ENCODE measurements around the gene REV1. TPM values are rescaled to one million over a fixed set of nuclear protein-coding genes. Genes with fewer than 3 reads are reported as not detected.

Gene REV1
- total and polyA plus RNA-seq, 9 donors = 25.1 to 37.0 (median 30.4) TPM

GRCh38 chr2:99488539-99489062 is 1.2 kb downstream of the REV1 start:
- peak; percentile 32 for DNase-seq
- Histone ChIP-seq H3K27ac (ENCODE audit: low read length) (peak overlapping the region; percentile 91), H3K36me3 (ENCODE audit: control insufficient read depth, insufficient read depth, low read length) (peaks cover 2% of the 10 kb centered on the region), H3K27me3 (ENCODE audit: control insufficient read depth, insufficient read depth, low read length) (no peaks in the 10 kb centered on the region), H3K4me1 (ENCODE audit: control insufficient read depth, insufficient read depth, low read length) (peaks cover 11% of the 10 kb centered on the region), H3K4me3 (ENCODE audit: low read length) (peak overlapping the region; percentile 88), H3K9me3 (replicated peaks; ENCODE audit: control insufficient read depth, low read depth, low read length) (no peaks in the 10 kb centered on the region)
- 5% methylated on average over 4 of the region's 8 CpGs for WGBS (ENCODE audit: insufficient coverage)

- DNase-seq = no peak
- no CpG with 5 or more reads among the region's 4 CpGs for WGBS (ENCODE audit: insufficient coverage)
- H3K36me3 ChIP-seq (ENCODE audit: control insufficient read depth, insufficient read depth, low read length) = peaks cover 2% of the 10 kb centered on the region
- H3K27ac ChIP-seq (ENCODE audit: low read length) = no peak overlapping the region
- no peak overlapping the region for H3K4me3 ChIP-seq (ENCODE audit: low read length)
- peaks cover 11% of the 10 kb centered on the region for H3K4me1 ChIP-seq (ENCODE audit: control insufficient read depth, insufficient read depth, low read length)
- H3K9me3 ChIP-seq (replicated peaks; ENCODE audit: control insufficient read depth, low read depth, low read length) = no peaks in the 10 kb centered on the region
- H3K27me3 ChIP-seq (ENCODE audit: control insufficient read depth, insufficient read depth, low read length) = no peaks in the 10 kb centered on the region
Observed at GRCh38 chr2:99487906-99488305, 1.9 kb downstream of the REV1 start.

- Histone ChIP-seq H3K4me3 (ENCODE audit: low read length) (no peak overlapping the region), H3K9me3 (replicated peaks; ENCODE audit: control insufficient read depth, low read depth, low read length) (no peaks in the 10 kb centered on the region), H3K27me3 (ENCODE audit: control insufficient read depth, insufficient read depth, low read length) (no peaks in the 10 kb centered on the region), H3K36me3 (ENCODE audit: control insufficient read depth, insufficient read depth, low read length) (peaks cover 2% of the 10 kb centered on the region), H3K4me1 (ENCODE audit: control insufficient read depth, insufficient read depth, low read length) (peaks cover 17% of the 10 kb centered on the region), H3K27ac (ENCODE audit: low read length) (no peak overlapping the region)
- 91% methylated on average over 4 of the region's 4 CpGs for WGBS (ENCODE audit: insufficient coverage)
- DNase-seq = no peak
Observed at GRCh38 chr2:99485824-99486223, 4.0 kb downstream of the REV1 start.

- 0% methylated on average over 1 of the region's 3 CpGs for WGBS (ENCODE audit: insufficient coverage)
- H3K9me3 ChIP-seq (replicated peaks; ENCODE audit: control insufficient read depth, low read depth, low read length) = no peaks in the 10 kb centered on the region
- peaks cover 13% of the 10 kb centered on the region for H3K4me1 ChIP-seq (ENCODE audit: control insufficient read depth, insufficient read depth, low read length)
- no peak overlapping the region for H3K27ac ChIP-seq (ENCODE audit: low read length)
- H3K4me3 ChIP-seq (ENCODE audit: low read length) = no peak overlapping the region
- no peak for DNase-seq
- no peaks in the 10 kb centered on the region for H3K27me3 ChIP-seq (ENCODE audit: control insufficient read depth, insufficient read depth, low read length)
- H3K36me3 ChIP-seq (ENCODE audit: control insufficient read depth, insufficient read depth, low read length) = peaks cover 2% of the 10 kb centered on the region
Observed at GRCh38 chr2:99485411-99485810, 4.4 kb downstream of the REV1 start.

GRCh38 chr2:99484205-99484604 is 5.6 kb downstream of the REV1 start:
- WGBS (ENCODE audit: insufficient coverage) = no CpG with 5 or more reads among the region's 2 CpGs
- no peak for DNase-seq
- H3K9me3 ChIP-seq (replicated peaks; ENCODE audit: control insufficient read depth, low read depth, low read length) = no peaks in the 10 kb centered on the region
- peaks cover 13% of the 10 kb centered on the region for H3K4me1 ChIP-seq (ENCODE audit: control insufficient read depth, insufficient read depth, low read length)
- peaks cover 2% of the 10 kb centered on the region for H3K36me3 ChIP-seq (ENCODE audit: control insufficient read depth, insufficient read depth, low read length)
- H3K27ac ChIP-seq (ENCODE audit: low read length) = no peak overlapping the region
- H3K4me3 ChIP-seq (ENCODE audit: low read length) = no peak overlapping the region
- no peaks in the 10 kb centered on the region for H3K27me3 ChIP-seq (ENCODE audit: control insufficient read depth, insufficient read depth, low read length)

GRCh38 chr2:99481941-99482340 is 7.9 kb downstream of the REV1 start:
- no peaks in the 10 kb centered on the region for H3K27me3 ChIP-seq (ENCODE audit: control insufficient read depth, insufficient read depth, low read length)
- H3K27ac ChIP-seq (ENCODE audit: low read length) = no peak overlapping the region
- peaks cover 9% of the 10 kb centered on the region for H3K4me1 ChIP-seq (ENCODE audit: control insufficient read depth, insufficient read depth, low read length)
- WGBS (ENCODE audit: insufficient coverage) = no CpG with 5 or more reads among the region's 1 CpG
- H3K36me3 ChIP-seq (ENCODE audit: control insufficient read depth, insufficient read depth, low read length) = peaks cover 2% of the 10 kb centered on the region
- DNase-seq = peak; percentile 42
- H3K4me3 ChIP-seq (ENCODE audit: low read length) = no peak overlapping the region
- no peaks in the 10 kb centered on the region for H3K9me3 ChIP-seq (replicated peaks; ENCODE audit: control insufficient read depth, low read depth, low read length)

GRCh38 chr2:99481527-99481926 is 8.3 kb downstream of the REV1 start:
- peaks cover under 1% of the 10 kb centered on the region for H3K36me3 ChIP-seq (ENCODE audit: control insufficient read depth, insufficient read depth, low read length)
- DNase-seq = no peak
- no peaks in the 10 kb centered on the region for H3K9me3 ChIP-seq (replicated peaks; ENCODE audit: control insufficient read depth, low read depth, low read length)
- no CpG with 5 or more reads among the region's 2 CpGs for WGBS (ENCODE audit: insufficient coverage)
- H3K4me3 ChIP-seq (ENCODE audit: low read length) = no peak overlapping the region
- H3K4me1 ChIP-seq (ENCODE audit: control insufficient read depth, insufficient read depth, low read length) = peaks cover 5% of the 10 kb centered on the region
- H3K27ac ChIP-seq (ENCODE audit: low read length) = no peak overlapping the region
- H3K27me3 ChIP-seq (ENCODE audit: control insufficient read depth, insufficient read depth, low read length) = no peaks in the 10 kb centered on the region

GRCh38 chr2:99480390-99480789 is 9.4 kb downstream of the REV1 start:
- H3K27ac ChIP-seq (ENCODE audit: low read length) = no peak overlapping the region
- peaks cover 5% of the 10 kb centered on the region for H3K4me1 ChIP-seq (ENCODE audit: control insufficient read depth, insufficient read depth, low read length)

GRCh38 chr2:99478632-99479031 is 11.2 kb downstream of the REV1 start:
- no peaks in the 10 kb centered on the region for H3K27me3 ChIP-seq (ENCODE audit: control insufficient read depth, insufficient read depth, low read length)
- no peak overlapping the region for H3K4me3 ChIP-seq (ENCODE audit: low read length)
- WGBS (ENCODE audit: insufficient coverage) = 89% methylated on average over 5 of the region's 5 CpGs
- peaks cover 5% of the 10 kb centered on the region for H3K4me1 ChIP-seq (ENCODE audit: control insufficient read depth, insufficient read depth, low read length)
- H3K9me3 ChIP-seq (replicated peaks; ENCODE audit: control insufficient read depth, low read depth, low read length) = no peaks in the 10 kb centered on the region
- H3K36me3 ChIP-seq (ENCODE audit: control insufficient read depth, insufficient read depth, low read length) = no peaks in the 10 kb centered on the region
- no peak overlapping the region for H3K27ac ChIP-seq (ENCODE audit: low read length)
- no peak for DNase-seq

More at GRCh38 chr2:99480390-99480789, 9.4 kb downstream of the REV1 start:
- no peak for DNase-seq
- no CpG with 5 or more reads among the region's 1 CpG for WGBS (ENCODE audit: insufficient coverage)
- H3K9me3 ChIP-seq (replicated peaks; ENCODE audit: control insufficient read depth, low read depth, low read length) = no peaks in the 10 kb centered on the region
- no peaks in the 10 kb centered on the region for H3K27me3 ChIP-seq (ENCODE audit: control insufficient read depth, insufficient read depth, low read length)
- no peaks in the 10 kb centered on the region for H3K36me3 ChIP-seq (ENCODE audit: control insufficient read depth, insufficient read depth, low read length)
- no peak overlapping the region for H3K4me3 ChIP-seq (ENCODE audit: low read length)

- Histone ChIP-seq H3K27ac (ENCODE audit: low read length) (no peak overlapping the region), H3K4me3 (ENCODE audit: low read length) (no peak overlapping the region), H3K27me3 (ENCODE audit: control insufficient read depth, insufficient read depth, low read length) (no peaks in the 10 kb centered on the region), H3K9me3 (replicated peaks; ENCODE audit: control insufficient read depth, low read depth, low read length) (no peaks in the 10 kb centered on the region), H3K4me1 (ENCODE audit: control insufficient read depth, insufficient read depth, low read length) (peaks cover 5% of the 10 kb centered on the region), H3K36me3 (ENCODE audit: control insufficient read depth, insufficient read depth, low read length) (no peaks in the 10 kb centered on the region)
- WGBS (ENCODE audit: insufficient coverage) = no CpG with 5 or more reads among the region's 6 CpGs
- DNase-seq = no peak
Observed at GRCh38 chr2:99477054-99477453, 12.8 kb downstream of the REV1 start.

- DNase-seq = no peak
- H3K4me1 ChIP-seq (ENCODE audit: control insufficient read depth, insufficient read depth, low read length) = peaks cover under 1% of the 10 kb centered on the region
- no peak overlapping the region for H3K27ac ChIP-seq (ENCODE audit: low read length)
Observed at GRCh38 chr2:99476629-99477028, 13.2 kb downstream of the REV1 start.

More at GRCh38 chr2:99476629-99477028, 13.2 kb downstream of the REV1 start:
- Histone ChIP-seq H3K9me3 (replicated peaks; ENCODE audit: control insufficient read depth, low read depth, low read length) (no peaks in the 10 kb centered on the region), H3K4me3 (ENCODE audit: low read length) (no peak overlapping the region), H3K27me3 (ENCODE audit: control insufficient read depth, insufficient read depth, low read length) (no peaks in the 10 kb centered on the region), H3K36me3 (ENCODE audit: control insufficient read depth, insufficient read depth, low read length) (no peaks in the 10 kb centered on the region)
- 83% methylated on average over 3 of the region's 3 CpGs for WGBS (ENCODE audit: insufficient coverage)

Data from muscle of leg (tissue), 11 donors.